ENCODE data around the gene SLC37A1. TPM values are rescaled to one million over a fixed set of nuclear protein-coding genes. Genes with fewer than 3 reads are reported as not detected.

The SLC37A1 gene
- total and polyA plus RNA-seq, 2 donors: 5.7 to 7.9 TPM

GRCh38 chr21:42595283-42596187 is 81.9 kb downstream of the SLC37A1 start:
- no peak overlapping the region for H3K4me3 ChIP-seq (ENCODE audit: low read depth, low read length)
- no peak overlapping the region for H3K27ac ChIP-seq (ENCODE audit: low read depth)
- H3K4me1 ChIP-seq (ENCODE audit: insufficient read depth): no peaks in the 10 kb centered on the region
- 87% methylated on average over 25 of the region's 25 CpGs for WGBS
- no peaks in the 10 kb centered on the region for H3K36me3 ChIP-seq (ENCODE audit: insufficient read depth)
- DNase-seq (ENCODE audit: extremely low spot score): no peak

GRCh38 chr21:42596657-42597056 is 83.0 kb downstream of the SLC37A1 start:
- no peaks in the 10 kb centered on the region for H3K4me1 ChIP-seq (ENCODE audit: insufficient read depth)
- no peak overlapping the region for H3K4me3 ChIP-seq (ENCODE audit: low read depth, low read length)
- no peak overlapping the region for H3K27ac ChIP-seq (ENCODE audit: low read depth)
- no peak for DNase-seq (ENCODE audit: extremely low spot score)
- no peaks in the 10 kb centered on the region for H3K36me3 ChIP-seq (ENCODE audit: insufficient read depth)
- 82% methylated on average over 2 of the region's 2 CpGs for WGBS

GRCh38 chr21:42597487-42598158 is 84.0 kb downstream of the SLC37A1 start:
- H3K36me3 ChIP-seq (ENCODE audit: insufficient read depth): no peaks in the 10 kb centered on the region
- 87% methylated on average over 11 of the region's 11 CpGs for WGBS
- DNase-seq (ENCODE audit: extremely low spot score): no peak
- H3K4me3 ChIP-seq (ENCODE audit: low read depth, low read length): no peak overlapping the region
- no peak overlapping the region for H3K27ac ChIP-seq (ENCODE audit: low read depth)
- H3K4me1 ChIP-seq (ENCODE audit: insufficient read depth): no peaks in the 10 kb centered on the region

- 96% methylated on average over 11 of the region's 11 CpGs for WGBS
- DNase-seq (ENCODE audit: extremely low spot score): no peak
These were observed 84.6 kb downstream of the SLC37A1 start for GRCh38 chr21:42598159-42598735.

GRCh38 chr21:42599486-42599885 is 85.8 kb downstream of the SLC37A1 start:
- H3K4me1 ChIP-seq (ENCODE audit: insufficient read depth): no peaks in the 10 kb centered on the region
- H3K4me3 ChIP-seq (ENCODE audit: low read depth, low read length): no peak overlapping the region
- no peaks in the 10 kb centered on the region for H3K36me3 ChIP-seq (ENCODE audit: insufficient read depth)
- DNase-seq (ENCODE audit: extremely low spot score): no peak
- H3K27ac ChIP-seq (ENCODE audit: low read depth): no peak overlapping the region
- 89% methylated on average over 4 of the region's 4 CpGs for WGBS

More at GRCh38 chr21:42598159-42598735, 84.6 kb downstream of the SLC37A1 start:
- no peak overlapping the region for H3K27ac ChIP-seq (ENCODE audit: low read depth)
- H3K4me3 ChIP-seq (ENCODE audit: low read depth, low read length): no peak overlapping the region
- H3K4me1 ChIP-seq (ENCODE audit: insufficient read depth): no peaks in the 10 kb centered on the region
- no peaks in the 10 kb centered on the region for H3K36me3 ChIP-seq (ENCODE audit: insufficient read depth)

- H3K4me1 ChIP-seq (ENCODE audit: insufficient read depth): no peaks in the 10 kb centered on the region
- no peak for DNase-seq (ENCODE audit: extremely low spot score)
- no peak overlapping the region for H3K27ac ChIP-seq (ENCODE audit: low read depth)
- no peak overlapping the region for H3K4me3 ChIP-seq (ENCODE audit: low read depth, low read length)
- WGBS: 75% methylated on average over 8 of the region's 8 CpGs
- H3K36me3 ChIP-seq (ENCODE audit: insufficient read depth): no peaks in the 10 kb centered on the region
These were observed 86.3 kb downstream of the SLC37A1 start for GRCh38 chr21:42599962-42600361.

GRCh38 chr21:42601656-42602055 is 88.0 kb downstream of the SLC37A1 start:
- no peak for DNase-seq (ENCODE audit: extremely low spot score)
- Histone ChIP-seq H3K36me3 (ENCODE audit: insufficient read depth) (no peaks in the 10 kb centered on the region), H3K27ac (ENCODE audit: low read depth) (no peak overlapping the region), H3K4me1 (ENCODE audit: insufficient read depth) (no peaks in the 10 kb centered on the region), H3K4me3 (ENCODE audit: low read depth, low read length) (no peak overlapping the region)
- 61% methylated on average over 4 of the region's 4 CpGs for WGBS

- WGBS: 76% methylated on average over 4 of the region's 4 CpGs
- no peak for DNase-seq (ENCODE audit: extremely low spot score)
- H3K36me3 ChIP-seq (ENCODE audit: insufficient read depth): no peaks in the 10 kb centered on the region
These were observed 93.5 kb downstream of the SLC37A1 start for GRCh38 chr21:42607102-42607501.

GRCh38 chr21:42607525-42608102 is 94.0 kb downstream of the SLC37A1 start:
- WGBS: 83% methylated on average over 5 of the region's 5 CpGs
- Histone ChIP-seq H3K4me3 (ENCODE audit: low read depth, low read length) (no peak overlapping the region), H3K36me3 (ENCODE audit: insufficient read depth) (no peaks in the 10 kb centered on the region), H3K4me1 (ENCODE audit: insufficient read depth) (no peaks in the 10 kb centered on the region), H3K27ac (ENCODE audit: low read depth) (no peak overlapping the region)
- no peak for DNase-seq (ENCODE audit: extremely low spot score)

More at GRCh38 chr21:42607102-42607501, 93.5 kb downstream of the SLC37A1 start:
- Histone ChIP-seq H3K4me1 (ENCODE audit: insufficient read depth) (no peaks in the 10 kb centered on the region), H3K4me3 (ENCODE audit: low read depth, low read length) (no peak overlapping the region), H3K27ac (ENCODE audit: low read depth) (no peak overlapping the region)

GRCh38 chr21:42608446-42608845 is 94.8 kb downstream of the SLC37A1 start:
- Histone ChIP-seq H3K4me1 (ENCODE audit: insufficient read depth) (no peaks in the 10 kb centered on the region), H3K36me3 (ENCODE audit: insufficient read depth) (no peaks in the 10 kb centered on the region), H3K4me3 (ENCODE audit: low read depth, low read length) (no peak overlapping the region), H3K27ac (ENCODE audit: low read depth) (no peak overlapping the region)
- WGBS: 65% methylated on average over 4 of the region's 4 CpGs
- no peak for DNase-seq (ENCODE audit: extremely low spot score)

GRCh38 chr21:42609811-42610210 is 96.2 kb downstream of the SLC37A1 start:
- no peak for DNase-seq (ENCODE audit: extremely low spot score)
- H3K27ac ChIP-seq (ENCODE audit: low read depth): no peak overlapping the region
- no peaks in the 10 kb centered on the region for H3K36me3 ChIP-seq (ENCODE audit: insufficient read depth)
- no peak overlapping the region for H3K4me3 ChIP-seq (ENCODE audit: low read depth, low read length)
- WGBS: 92% methylated on average over 2 of the region's 2 CpGs
- no peaks in the 10 kb centered on the region for H3K4me1 ChIP-seq (ENCODE audit: insufficient read depth)

GRCh38 chr21:42611852-42612251 is 98.2 kb downstream of the SLC37A1 start:
- no peaks in the 10 kb centered on the region for H3K4me1 ChIP-seq (ENCODE audit: insufficient read depth)
- DNase-seq (ENCODE audit: extremely low spot score): no peak
- WGBS: 89% methylated on average over 3 of the region's 3 CpGs
- H3K36me3 ChIP-seq (ENCODE audit: insufficient read depth): no peaks in the 10 kb centered on the region
- H3K27ac ChIP-seq (ENCODE audit: low read depth): no peak overlapping the region
- no peak overlapping the region for H3K4me3 ChIP-seq (ENCODE audit: low read depth, low read length)

- DNase-seq (ENCODE audit: extremely low spot score): no peak
- Histone ChIP-seq H3K4me1 (ENCODE audit: insufficient read depth) (no peaks in the 10 kb centered on the region), H3K27ac (ENCODE audit: low read depth) (no peak overlapping the region), H3K4me3 (ENCODE audit: low read depth, low read length) (no peak overlapping the region), H3K36me3 (ENCODE audit: insufficient read depth) (no peaks in the 10 kb centered on the region)
- 86% methylated on average over 1 of the region's 1 CpG for WGBS
These were observed 98.7 kb downstream of the SLC37A1 start for GRCh38 chr21:42612390-42612789.

All from urinary bladder (tissue), 4 donors.